ENCODE measurements around the gene SLC6A1.

The SLC6A1 gene

GRCh38 chr3:11015369-11015768 lies 22.8 kb downstream of the SLC6A1 start:
- no peak for DNase-seq (ENCODE audit: extremely low read depth in 1 of 2, low read depth in 1 of 2)

- no peak for DNase-seq (ENCODE audit: extremely low read depth in 1 of 2, low read depth in 1 of 2)
These were observed 24.2 kb downstream of the SLC6A1 start for GRCh38 chr3:11016727-11017126.

GRCh38 chr3:11019116-11019819 lies 26.7 kb downstream of the SLC6A1 start:
- no peak for DNase-seq (ENCODE audit: extremely low read depth in 1 of 2, low read depth in 1 of 2)

- no peak for DNase-seq (ENCODE audit: extremely low read depth in 1 of 2, low read depth in 1 of 2)
These were observed 28.2 kb downstream of the SLC6A1 start for GRCh38 chr3:11020764-11021163.

GRCh38 chr3:11021611-11022011 lies 29.1 kb downstream of the SLC6A1 start:
- no peak for DNase-seq (ENCODE audit: extremely low read depth in 1 of 2, low read depth in 1 of 2)

- DNase-seq (ENCODE audit: extremely low read depth in 1 of 2, low read depth in 1 of 2): no peak
These were observed 29.6 kb downstream of the SLC6A1 start for GRCh38 chr3:11022115-11022514.

GRCh38 chr3:11024181-11024580 lies 31.6 kb downstream of the SLC6A1 start:
- no peak for DNase-seq (ENCODE audit: extremely low read depth in 1 of 2, low read depth in 1 of 2)

- no peak for DNase-seq (ENCODE audit: extremely low read depth in 1 of 2, low read depth in 1 of 2)
These were observed 37.4 kb downstream of the SLC6A1 start for GRCh38 chr3:11029948-11030347.

- DNase-seq (ENCODE audit: extremely low read depth in 1 of 2, low read depth in 1 of 2): no peak
These were observed 41.3 kb downstream of the SLC6A1 start for GRCh38 chr3:11033871-11034270.

GRCh38 chr3:11034309-11034985 lies 41.9 kb downstream of the SLC6A1 start:
- DNase-seq (ENCODE audit: extremely low read depth in 1 of 2, low read depth in 1 of 2): no peak

GRCh38 chr3:11035757-11036505 lies 43.4 kb downstream of the SLC6A1 start:
- no peak for DNase-seq (ENCODE audit: extremely low read depth in 1 of 2, low read depth in 1 of 2)

- DNase-seq (ENCODE audit: extremely low read depth in 1 of 2, low read depth in 1 of 2): no peak
These were observed 44.8 kb downstream of the SLC6A1 start for GRCh38 chr3:11037241-11037873.

- DNase-seq (ENCODE audit: extremely low read depth in 1 of 2, low read depth in 1 of 2): no peak
These were observed 45.4 kb downstream of the SLC6A1 start for GRCh38 chr3:11037976-11038375.

- DNase-seq (ENCODE audit: extremely low read depth in 1 of 2, low read depth in 1 of 2): no peak
These were observed 53.0 kb downstream of the SLC6A1 start for GRCh38 chr3:11045536-11045935.

- no peak for DNase-seq (ENCODE audit: extremely low read depth in 1 of 2, low read depth in 1 of 2)
These were observed 55.0 kb downstream of the SLC6A1 start for GRCh38 chr3:11047500-11047899.

GRCh38 chr3:11050666-11051323 lies 58.2 kb downstream of the SLC6A1 start:
- no peak for DNase-seq (ENCODE audit: extremely low read depth in 1 of 2, low read depth in 1 of 2)

- DNase-seq (ENCODE audit: extremely low read depth in 1 of 2, low read depth in 1 of 2): no peak
These were observed 61.5 kb downstream of the SLC6A1 start for GRCh38 chr3:11053926-11054503.

GRCh38 chr3:11054739-11055438 lies 62.3 kb downstream of the SLC6A1 start:
- DNase-seq (ENCODE audit: extremely low read depth in 1 of 2, low read depth in 1 of 2): no peak

- DNase-seq (ENCODE audit: extremely low read depth in 1 of 2, low read depth in 1 of 2): no peak
These were observed 62.9 kb downstream of the SLC6A1 start for GRCh38 chr3:11055496-11055895.

GRCh38 chr3:11056531-11057050 lies 64.0 kb downstream of the SLC6A1 start:
- DNase-seq (ENCODE audit: extremely low read depth in 1 of 2, low read depth in 1 of 2): no peak
